Measurements from ENCODE around the gene BORA.
"Not testable (repeated sequence)": the region's sequence is repeated elsewhere in the genome, so short reads cannot be mapped to it uniquely, and the experiment has no call there.

BORA gene

DNA sequence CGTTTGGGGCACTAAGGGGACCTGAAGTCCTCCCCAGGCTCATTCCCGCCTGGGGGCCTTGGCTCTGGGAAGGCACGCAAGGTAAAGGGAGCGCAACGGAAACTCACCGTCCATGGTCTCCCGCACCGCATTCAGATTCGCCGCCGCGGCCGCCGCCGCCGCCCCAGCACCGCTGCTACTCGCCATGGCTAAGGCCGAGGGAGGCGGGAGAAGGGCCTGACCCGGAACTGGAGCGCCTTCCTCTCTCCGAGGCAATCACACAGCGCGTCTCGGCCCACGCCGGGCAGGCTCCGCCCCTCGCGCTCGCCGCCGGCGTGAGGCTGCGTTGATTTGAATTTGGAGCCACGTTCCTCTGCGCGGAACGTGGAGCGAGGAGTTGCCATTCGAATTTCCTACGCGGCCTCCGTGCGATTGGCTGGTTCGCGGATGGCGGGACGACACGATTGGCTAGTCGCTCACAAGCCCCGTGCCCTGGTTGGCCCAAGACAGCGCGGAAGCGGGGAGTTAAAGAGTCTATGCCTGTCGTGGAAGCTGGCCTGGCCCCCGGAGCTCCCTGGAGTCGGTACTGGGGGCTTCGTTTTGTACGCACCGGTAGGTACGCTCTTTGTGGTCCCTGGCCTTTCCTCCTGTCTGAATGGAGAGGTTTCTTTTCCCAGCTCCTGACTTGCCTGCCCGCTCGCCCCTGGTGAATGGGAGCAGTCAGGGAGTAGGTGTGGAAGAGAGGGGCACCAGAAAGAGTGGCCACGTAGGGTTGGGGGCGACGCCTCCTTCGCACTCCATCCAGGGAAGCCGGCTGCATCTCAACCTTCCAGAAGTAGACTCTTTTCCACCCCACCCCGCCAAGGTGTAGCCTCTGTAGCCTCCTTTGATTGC lies at the start of gene BORA, which contains the start of gene MZT1:
TSS of gene BORA (plus strand) at position 507 of the 873 bp plus-strand sequence. CDS start 1,018 bp downstream, outside the sequence.
TSS of gene MZT1 (minus strand) at position 213 of the 873 bp plus-strand sequence. CDS start at position 186, 27 bp downstream.
- DNase-seq, result peak; percentile 95

DNA sequence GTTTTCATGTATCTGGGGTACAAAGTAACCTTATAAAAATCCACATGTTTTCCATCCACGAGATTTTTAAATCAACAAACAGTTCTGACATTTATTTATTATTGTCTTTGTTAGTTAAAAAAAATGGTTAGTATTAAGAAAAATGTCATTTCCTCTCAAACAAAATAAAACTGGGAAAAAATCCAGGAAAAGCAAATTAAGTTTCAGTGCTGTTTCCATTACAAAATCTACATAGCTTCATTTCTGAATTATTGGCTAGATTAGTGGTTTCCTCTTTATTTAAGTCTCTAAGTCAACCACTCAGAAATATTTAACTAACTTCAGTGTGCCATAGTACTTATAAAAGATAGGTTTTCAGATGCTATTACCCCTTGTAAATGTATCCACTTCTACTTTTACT lies 49.4 kb upstream of the BORA start:
- DNase-seq, result no peak

DNA sequence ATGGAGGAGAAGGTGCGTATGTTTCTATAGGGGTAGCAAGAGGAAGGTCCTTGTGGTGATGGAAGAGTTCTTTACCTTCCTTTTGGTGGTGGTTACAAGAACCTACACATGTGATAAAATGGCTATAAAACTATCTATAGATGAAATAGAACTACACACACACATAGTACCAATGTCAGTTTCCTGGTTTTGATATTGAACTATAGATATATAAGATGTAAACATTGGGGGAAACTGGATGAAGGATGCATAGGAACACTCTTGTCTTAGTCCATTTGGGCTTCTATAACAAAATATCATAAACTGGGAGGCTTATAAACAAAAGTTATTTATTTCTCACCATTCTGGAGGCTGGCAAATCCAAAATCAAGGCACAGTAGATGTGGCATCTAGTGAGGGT lies 47.4 kb upstream of the BORA start:
- no peak for DNase-seq

DNA sequence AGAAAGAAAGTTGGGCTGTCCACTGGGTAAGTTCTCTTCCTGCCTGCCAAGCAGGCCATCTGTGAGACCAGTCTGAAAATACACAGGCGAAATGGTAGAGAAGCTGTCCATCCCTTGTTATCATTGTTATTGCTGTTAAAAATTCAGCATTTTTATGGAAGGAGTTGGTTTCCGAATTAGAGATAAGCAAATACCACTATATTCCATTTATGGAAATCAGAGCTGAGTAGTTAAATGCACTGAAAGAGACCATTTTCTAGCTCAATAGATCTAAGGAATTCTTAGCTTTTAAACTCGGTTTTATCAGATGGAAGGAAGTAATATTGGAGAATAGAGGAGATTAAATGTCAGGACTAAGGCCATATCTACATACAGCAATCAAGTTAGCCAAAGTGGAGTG lies 41.0 kb upstream of the BORA start:
- DNase-seq, result no peak

DNA sequence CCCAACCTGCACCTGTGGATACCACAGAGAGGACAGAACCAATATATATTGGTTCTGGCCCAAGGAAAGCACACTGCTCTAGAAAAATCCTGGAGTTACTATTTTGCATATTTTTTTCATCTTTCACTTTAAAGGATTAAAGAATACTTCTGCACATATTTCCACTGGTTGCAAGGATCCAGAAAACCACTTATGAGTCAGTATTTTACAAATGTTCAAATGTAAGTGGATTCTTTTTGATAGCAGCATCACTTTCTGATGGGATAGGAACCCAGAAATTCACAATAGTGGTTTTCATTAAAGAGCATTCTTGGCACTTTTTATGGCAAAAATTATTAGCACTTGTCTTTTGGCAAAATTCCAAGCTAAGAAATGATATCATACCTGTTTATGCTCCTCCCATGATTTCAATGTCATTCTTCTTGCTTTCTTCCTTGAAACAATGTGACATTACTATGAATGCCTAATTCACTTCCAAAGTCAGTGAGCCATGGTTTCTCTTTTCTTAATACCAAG lies 38.5 kb upstream of the BORA start:
- DNase-seq, result no peak

DNA sequence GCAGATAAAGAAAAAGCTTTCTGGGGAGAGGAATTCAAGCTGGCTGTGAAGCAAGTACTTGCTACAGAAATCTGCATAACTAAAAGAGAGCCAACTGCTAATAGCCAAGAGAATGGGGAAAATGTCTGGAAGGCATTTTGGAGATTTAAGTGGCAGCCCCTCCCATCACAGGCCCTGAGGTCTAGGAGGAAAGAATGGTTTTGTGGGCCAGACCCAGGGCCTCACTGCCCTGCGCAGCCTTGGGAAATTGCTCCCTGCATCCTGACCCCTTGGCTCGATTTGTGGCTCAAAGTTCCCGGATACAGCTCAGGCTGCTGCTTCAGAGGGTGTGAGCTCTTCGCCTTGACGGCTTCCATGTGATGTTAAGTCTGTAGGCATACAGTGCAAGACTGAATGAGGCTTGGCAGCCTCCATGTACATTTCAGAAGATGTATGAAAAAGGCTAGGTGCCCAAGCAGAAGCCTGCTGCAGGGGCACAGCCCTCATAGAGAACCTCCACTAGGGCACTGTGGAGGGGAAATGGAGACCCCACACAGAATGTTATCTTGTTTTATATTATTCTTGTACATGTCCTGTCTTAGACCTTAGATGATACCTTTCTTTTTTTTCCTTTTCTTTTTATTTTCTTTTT lies 34.7 kb upstream of the BORA start:
- no peak for DNase-seq

DNA sequence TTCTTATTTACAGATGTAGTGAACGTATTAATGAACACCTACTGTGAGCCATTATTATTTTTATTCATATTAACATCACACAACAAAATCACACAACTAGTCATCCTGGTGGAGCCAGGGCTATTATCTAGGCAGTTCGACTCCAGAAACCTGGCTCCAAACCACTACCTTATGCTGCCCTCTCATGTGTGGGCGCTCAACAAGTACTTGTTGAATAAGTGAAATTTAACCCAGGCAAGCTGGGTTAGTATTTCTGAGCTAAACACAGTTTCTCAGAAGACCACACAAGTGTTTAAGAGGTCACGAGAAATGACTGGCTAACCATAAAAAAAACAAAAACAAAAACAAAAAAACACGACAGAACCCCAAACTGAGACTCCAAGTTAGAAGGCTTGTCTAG lies 33.9 kb upstream of the BORA start:
- no peak for DNase-seq

DNA sequence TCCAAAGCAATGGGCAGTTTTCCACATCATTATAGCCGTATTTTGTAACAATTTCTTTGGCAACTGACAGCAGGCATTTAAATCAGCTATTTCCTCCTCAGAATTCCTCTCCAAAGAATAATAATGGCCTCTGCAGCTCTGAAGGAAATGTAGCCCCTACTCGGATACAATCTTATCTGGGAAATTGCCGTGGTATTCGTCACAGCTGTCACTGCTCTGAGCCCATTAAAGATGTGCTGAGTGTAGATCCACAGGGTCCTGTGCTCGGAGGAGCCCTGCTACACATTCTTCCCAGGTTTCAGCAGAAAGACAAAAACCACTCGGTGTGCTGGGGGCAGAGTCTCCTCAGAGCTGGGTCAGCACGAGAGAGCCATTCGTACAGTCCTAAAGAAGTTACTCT lies 33.4 kb upstream of the BORA start:
- DNase-seq, result no peak

DNA sequence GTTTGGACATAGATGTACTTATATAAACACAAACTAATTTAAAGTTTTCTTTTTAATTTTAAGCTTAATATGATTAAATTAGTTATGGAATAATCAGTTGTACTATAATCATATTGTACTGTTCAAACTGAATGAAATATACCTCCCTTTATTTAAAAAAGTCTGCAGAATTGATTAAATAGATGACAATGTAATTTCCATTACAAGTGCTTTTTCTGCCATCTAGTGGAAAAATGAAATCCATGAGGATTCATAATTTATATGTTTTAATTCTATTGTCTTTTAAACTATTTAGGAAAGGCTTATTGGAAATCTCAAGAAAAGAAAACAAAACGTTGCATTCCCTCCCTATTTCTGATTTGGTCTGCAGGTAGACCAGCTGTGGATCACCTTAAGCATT lies 31.1 kb upstream of the BORA start:
- DNase-seq, result no peak

DNA sequence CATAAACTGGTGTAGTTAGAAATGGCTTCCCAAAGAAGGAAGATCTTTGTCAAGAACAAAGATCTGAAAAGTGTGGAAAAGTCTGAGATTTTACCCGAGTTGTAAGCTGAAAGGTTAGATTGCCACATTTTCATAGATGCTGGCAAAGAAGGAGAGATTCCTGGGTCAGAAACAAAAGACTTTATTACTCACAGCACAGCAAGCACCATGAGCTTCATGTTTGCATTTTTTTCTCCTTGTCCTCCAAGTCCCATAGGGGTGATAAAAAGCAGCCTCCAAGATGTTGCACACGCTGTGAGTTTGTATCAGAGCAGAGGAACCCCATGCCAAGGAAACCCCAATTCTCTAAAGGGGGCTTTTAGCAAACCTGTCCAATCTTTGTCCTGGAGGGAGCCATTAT lies 29.6 kb upstream of the BORA start:
- no peak for DNase-seq

DNA sequence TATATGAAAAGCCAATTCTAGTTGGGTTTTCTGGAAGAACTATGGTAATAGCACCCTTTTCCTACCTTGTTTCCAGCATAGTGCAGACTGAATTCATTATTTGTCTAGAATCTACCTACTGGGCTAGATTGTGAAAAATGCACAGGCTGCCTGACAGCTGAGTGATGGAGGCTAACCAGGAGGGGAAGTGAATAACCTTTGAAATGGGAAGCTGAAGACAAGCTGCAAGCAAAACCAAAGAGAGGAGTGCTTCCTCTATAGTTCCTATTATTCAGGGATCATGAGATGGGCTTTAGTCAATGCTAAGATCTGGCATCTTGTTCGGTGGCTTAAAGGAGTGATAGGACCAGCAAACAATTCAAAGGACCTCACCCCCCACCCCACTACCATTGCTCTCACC lies 27.2 kb upstream of the BORA start:
- no peak for DNase-seq

DNA sequence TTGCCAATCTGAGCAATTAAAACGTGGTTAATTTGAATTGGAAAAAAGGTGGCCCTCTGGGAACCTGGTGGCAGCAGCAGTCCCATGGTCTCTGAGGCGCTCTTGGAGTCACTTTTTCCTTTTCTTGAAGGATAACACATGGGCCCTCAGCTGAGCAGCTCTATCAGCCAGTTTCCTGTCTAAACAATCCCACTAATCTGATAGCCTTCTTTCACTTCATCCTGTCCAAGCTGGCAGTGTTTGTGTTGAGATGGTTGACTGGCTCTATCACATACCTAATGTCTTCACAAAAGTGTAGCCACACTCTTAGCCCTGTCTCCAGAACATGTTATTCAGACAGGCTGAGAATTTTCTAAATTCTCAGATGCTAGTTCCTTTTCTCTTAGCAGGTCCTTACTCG lies 10.9 kb upstream of the BORA start:
- peak; percentile 31 for DNase-seq

DNA sequence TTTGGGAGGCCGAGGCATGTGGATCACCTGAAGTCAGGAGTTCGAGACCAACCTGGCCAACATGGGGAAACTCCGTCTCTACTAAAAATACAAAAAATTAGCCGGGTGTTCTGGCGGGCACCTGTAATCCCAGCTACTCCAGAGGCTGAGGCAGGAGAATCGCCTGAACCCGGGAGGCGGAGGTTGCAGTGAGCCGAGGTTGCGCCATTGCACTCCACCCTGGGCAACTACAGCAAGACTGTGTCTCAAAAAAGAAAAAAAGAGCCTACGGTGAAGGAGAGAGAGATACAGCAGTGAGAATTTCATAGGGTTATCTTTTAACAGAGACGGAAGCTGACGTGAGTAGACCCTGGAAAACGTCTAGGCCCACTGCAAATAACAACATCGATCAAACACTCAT lies 1.5 kb upstream of the BORA start:
- not testable (repeated sequence) for DNase-seq

DNA sequence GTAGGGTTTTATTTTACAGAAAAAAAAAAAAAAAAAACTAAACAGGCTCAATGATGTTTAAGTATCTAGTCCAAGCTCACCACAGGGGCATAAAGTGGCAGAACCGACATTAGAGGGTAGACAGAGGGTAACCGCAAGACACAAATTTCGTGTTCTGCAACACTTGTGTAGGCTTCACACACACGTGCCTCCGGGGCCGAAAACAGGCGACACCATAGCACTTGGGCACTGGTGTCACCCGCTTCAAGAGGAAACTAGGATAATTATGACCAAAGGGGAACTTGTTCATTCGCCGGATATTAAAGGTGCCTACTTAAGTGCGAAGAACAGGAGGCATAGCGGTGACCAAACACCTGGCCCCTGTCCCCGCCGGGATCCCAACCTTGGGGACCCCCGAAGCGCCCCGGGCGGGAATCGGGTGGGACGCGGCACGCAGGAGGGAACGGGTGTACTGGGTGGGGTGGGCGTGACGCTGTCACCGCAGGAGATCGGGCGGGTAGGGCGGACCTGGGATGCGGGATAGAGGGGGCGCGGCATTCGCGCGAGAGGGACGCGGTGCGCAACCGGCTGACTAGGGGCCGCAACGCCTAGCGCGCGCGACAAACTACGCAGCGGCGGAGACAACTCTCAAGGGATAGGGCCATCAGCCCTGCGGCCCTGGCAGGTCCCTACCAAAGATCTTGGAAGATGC lies 852 bp upstream of the BORA start:
- no peak for DNase-seq

DNA sequence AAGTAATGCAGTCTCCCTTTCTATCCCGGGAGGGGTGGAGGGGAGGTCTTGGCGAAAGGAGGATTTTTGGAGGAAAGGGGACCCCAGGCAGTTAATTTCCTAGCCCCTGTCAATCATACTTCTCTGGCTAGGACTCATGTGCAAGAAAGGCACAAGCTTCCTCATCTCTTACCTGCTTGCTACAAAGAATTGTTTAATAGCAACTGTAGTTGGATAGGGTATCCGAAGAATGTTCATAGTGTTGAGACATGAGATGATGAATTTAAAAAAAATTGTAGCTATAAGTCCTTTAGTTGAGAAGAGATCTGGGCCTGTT lies 525 bp downstream of the BORA start:
- no peak for DNase-seq

DNA sequence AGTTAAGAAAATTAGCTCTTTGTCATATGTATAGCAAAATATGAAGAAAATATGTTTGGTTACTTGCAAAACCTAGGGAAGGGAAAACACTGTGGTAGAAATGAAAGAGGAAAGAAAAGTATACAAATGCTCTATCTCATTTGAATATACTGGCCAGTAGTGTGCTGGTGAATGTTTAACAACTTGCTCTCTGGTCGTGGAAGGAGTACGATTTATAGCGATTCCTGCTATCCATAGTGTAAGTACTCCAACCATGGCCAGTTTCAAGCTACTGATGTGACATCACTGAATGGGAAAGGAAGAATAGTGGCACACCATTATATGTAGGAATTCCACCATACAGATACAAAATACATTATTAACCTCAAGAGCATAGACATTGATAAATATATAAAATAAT lies 9.3 kb downstream of the BORA start:
- DNase-seq, result no peak

DNA sequence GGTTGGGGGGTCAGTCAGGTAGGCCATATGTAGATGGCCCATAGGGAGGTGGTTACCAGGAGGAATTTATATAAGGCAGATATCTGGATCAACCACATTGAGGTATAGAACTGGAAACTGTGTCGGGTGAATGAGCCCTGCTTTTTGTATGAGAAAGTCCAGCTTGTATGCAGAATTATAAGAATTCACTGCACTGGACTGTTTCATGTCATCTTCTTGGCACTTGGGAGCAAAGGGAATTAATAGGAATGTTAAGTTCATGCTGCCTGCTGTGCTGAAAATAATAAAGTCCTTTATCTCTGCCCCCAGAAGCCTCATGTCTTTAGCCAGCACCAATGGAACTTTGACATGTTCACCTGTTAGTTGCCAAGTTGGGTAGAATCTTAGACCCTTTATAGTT lies 12.3 kb downstream of the BORA start:
- no peak for DNase-seq

DNA sequence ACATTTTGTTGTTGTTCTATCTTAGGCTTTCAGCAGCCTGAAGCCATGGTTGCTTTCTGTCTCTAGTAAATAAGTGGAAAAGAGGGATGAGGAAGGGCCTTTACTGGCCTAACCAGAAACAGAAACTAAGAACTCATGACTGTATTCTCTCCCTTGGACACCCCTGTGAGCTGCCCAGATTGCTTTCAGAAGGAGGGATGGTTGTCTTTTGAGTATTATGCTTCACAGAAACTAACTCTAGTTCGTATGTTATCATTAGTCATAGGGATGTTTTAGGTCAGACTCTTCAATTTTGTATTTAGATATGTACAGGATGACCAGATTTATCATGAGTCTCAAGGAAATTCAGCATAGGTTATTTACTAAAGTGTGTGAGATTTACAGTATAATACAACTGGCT lies 17.5 kb downstream of the BORA start:
- DNase-seq, result no peak

DNA sequence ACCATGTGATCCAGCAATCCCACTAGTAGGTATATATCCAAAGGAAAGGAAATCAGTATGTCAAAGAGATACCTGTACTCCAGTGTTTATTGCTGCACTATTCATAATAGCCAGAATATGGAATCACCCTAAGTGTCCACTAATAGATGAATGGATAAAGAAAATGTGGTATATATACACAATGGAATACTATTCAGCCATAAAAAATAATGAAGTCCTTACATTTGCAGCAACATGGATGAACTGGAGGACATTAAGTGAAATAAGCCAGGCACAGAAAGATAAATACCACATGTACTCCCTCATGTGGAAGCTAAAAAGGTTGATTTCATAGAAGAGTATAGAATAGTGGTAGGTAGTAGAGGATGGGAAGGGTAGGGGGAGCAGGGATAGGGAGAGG lies 23.5 kb downstream of the BORA start:
- DNase-seq, result no peak

DNA sequence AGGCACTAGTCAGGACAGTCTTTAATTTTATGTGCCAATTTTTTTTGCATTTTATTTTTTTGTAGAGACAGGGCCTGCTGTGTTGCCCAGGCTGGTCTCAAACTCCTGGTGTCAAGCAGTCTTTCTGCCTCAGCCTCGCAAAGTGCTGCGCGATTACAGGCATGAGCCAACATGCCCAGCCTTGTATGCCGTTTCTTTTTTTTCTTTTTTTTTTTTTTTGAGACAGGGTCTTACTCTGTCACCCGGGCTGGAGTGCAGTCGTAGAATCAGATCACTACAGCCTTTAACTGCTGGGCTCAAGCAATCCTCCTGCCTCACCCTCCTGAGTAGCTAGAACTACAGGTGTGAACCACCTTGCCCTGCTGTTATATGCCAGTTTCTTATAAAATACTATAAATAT lies 26.4 kb downstream of the BORA start:
- DNase-seq, result no peak

DNA sequence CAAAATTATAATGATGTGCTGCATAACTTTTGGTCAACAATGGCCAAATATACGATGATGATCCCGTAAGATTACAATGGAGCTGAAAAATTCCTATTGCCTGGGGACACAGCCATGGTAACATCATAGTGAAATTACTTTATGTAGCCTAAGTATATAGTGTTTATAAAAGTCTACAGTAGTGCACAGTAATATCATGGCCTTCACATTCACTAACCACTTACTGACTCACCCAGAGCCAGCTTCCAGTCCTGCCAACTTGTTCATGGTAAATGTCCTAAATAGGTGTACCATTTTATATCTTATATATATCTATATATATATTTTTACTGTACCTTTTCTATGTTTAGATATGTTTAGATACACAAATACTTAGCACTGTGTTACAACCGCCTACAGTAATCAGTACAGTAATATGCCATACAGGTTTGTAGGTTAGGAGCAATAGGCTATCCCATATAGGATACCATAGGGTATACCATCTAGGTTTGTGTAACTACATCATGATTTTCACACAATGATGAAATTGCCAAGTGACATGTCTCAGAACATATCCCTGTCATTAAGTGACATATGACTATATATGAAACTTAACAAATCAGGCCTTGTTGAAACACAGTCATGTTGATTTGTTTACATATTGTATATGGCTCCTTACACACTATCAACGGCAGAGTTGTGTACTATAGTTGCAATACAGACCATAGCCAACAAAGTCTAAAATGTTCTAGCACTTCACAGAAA lies 30.2 kb downstream of the BORA start:
- no peak for DNase-seq

DNA sequence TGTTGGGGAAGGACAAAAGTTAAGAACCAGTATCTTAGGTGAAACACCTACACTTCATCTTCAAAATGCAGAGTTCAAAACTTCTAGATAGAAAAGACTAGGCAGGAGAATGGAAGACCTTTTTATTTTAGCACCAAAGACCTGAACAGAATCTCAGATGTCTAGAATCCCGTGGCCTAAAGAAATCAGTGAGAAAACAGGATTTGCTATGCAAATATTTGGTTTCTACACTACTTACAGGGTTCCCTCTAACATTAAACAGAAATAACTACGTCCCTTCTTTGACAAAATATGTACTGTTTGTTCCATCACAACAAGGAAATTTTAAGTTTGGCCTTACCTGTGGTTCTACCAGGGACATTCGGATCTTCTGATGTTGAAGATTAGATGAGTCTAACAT lies 32.5 kb downstream of the BORA start:
- no peak for DNase-seq

DNA sequence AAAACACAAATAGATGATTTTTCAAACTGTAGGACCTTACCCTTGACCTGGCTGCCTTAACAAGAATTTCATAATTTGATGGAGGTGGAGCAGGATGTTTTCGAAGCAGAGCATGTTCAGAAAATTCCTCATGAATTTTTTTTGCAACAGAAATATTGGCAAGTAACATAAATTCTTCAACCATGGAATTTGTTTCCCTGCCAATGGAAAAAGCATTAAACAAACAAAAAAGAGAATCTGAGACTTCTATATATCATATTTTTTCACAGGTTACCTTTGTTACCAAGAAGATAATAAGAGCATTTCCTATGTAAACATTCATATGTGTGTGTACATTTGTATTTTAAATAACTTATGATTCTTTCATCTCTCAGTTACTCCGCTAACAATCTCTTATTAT lies 35.7 kb downstream of the BORA start:
- no peak for DNase-seq

All from kidney glomerular epithelial cell (primary cell).